COLO668 (cell line): ENCODE results near the gene RRM2.
A peak's percentile ranks its signal among the peaks of the same experiment; 100 is the strongest.
"Not testable (repeated sequence)": the region's sequence is repeated elsewhere in the genome, so short reads cannot be mapped to it uniquely, and the experiment has no call there.

ENCODE experiments used
- DNase-seq: peaks from one replicate; lab custom pipeline; 2025; ENCODE audit not compliant: unreplicated experiment; lab: John Stamatoyannopoulos, UW

The RRM2 gene

GRCh38 chr2:10128420-10128819, 5.9 kb downstream of the RRM2 start:
- no peak for DNase-seq

GRCh38 chr2:10129490-10129889, 7.0 kb downstream of the RRM2 start:
- DNase-seq = no peak

- no peak for DNase-seq
These were observed 9.6 kb downstream of the RRM2 start for GRCh38 chr2:10132043-10132575.

- DNase-seq = no peak
These were observed 10.1 kb downstream of the RRM2 start for GRCh38 chr2:10132596-10132995.

- no peak for DNase-seq
These were observed 10.6 kb downstream of the RRM2 start for GRCh38 chr2:10132996-10133647.

GRCh38 chr2:10135296-10136089, 13.0 kb downstream of the RRM2 start:
- no peak for DNase-seq

GRCh38 chr2:10136101-10136934, 13.8 kb downstream of the RRM2 start:
- no peak for DNase-seq

- peak; percentile 19 for DNase-seq
These were observed 14.7 kb downstream of the RRM2 start for GRCh38 chr2:10137053-10137843.

GRCh38 chr2:10139536-10139935, 17.0 kb downstream of the RRM2 start:
- DNase-seq = no peak

- DNase-seq = no peak
These were observed 18.5 kb downstream of the RRM2 start for GRCh38 chr2:10140841-10141610.

- peak; percentile 46 for DNase-seq
These were observed 19.4 kb downstream of the RRM2 start for GRCh38 chr2:10141736-10142639.

GRCh38 chr2:10142640-10142965, 20.1 kb downstream of the RRM2 start:
- DNase-seq = no peak

- no peak for DNase-seq
These were observed 22.4 kb downstream of the RRM2 start for GRCh38 chr2:10144771-10145518.

GRCh38 chr2:10145519-10146357, 23.2 kb downstream of the RRM2 start:
- DNase-seq = no peak

- DNase-seq = no peak
These were observed 23.9 kb downstream of the RRM2 start for GRCh38 chr2:10146366-10147005.

- DNase-seq = not testable (repeated sequence)
These were observed 24.6 kb downstream of the RRM2 start for GRCh38 chr2:10147050-10147660.
